K562 (cell line): ENCODE results near the gene MC5R.

ENCODE experiments used
- CBFB ChIP-seq: sonication (generic); formaldehyde crosslinking; IDR thresholded peaks from 2 replicates; pipeline ENCODE4 v1.4.0; 2020; ENCODE audit warnings: mild to moderate bottlenecking, missing genetic modification reagents
- HDAC2 ChIP-seq: fragments of 450-650 bp; IDR thresholded peaks from 2 replicates; pipeline ENCODE4 v1.6.1; 2016; ENCODE audit warnings: mild to moderate bottlenecking
- HDAC6 ChIP-seq: IDR thresholded peaks from 2 replicates; pipeline ENCODE4 v1.6.1; 2012; ENCODE audit warnings: low read depth, mild to moderate bottlenecking, control low read depth, inconsistent platforms, low read length, moderate library complexity
- RFX7 ChIP-seq: fragments of 250-450 bp; sonication (Bioruptor Pico); IDR thresholded peaks from 2 replicates; pipeline ENCODE4 v1.5.1; 2021; ENCODE audit warnings: mild to moderate bottlenecking
- SP1 ChIP-seq: sonication (generic); formaldehyde crosslinking; IDR thresholded peaks from 2 replicates; pipeline ENCODE4 v1.8.1; 2022; ENCODE audit warnings: mild to moderate bottlenecking, missing genetic modification reagents
- ZKSCAN8 ChIP-seq: fragments of 200-800 bp; sonication (Bioruptor generic); IDR thresholded peaks from 2 replicates; pipeline ENCODE4 v1.6.1; 2016; ENCODE audit warnings: missing genetic modification characterization, missing compliant biosample characterization
- TF ChIP-seq, protein P1 (sequence below), 3 experiments: IDR thresholded peaks in 2 of 3; conservative IDR thresholded peaks in 1 of 3; 2 replicates each; pipeline ENCODE4 v1.5.1; 2011 to 2012; ENCODE audit warnings: low read length in 3 of 3, mild to moderate bottlenecking in 3 of 3, control low read depth in 2 of 3, improper control_type of control experiment in 1 of 3, inconsistent platforms in 1 of 3, low read depth in 1 of 3, mixed read lengths in 1 of 3, moderate library complexity in 1 of 3; ENCODE audit not compliant: insufficient read depth in 2 of 3
- TF ChIP-seq, protein P2 (sequence below): sonication (generic); formaldehyde crosslinking; IDR thresholded peaks from 2 replicates; pipeline ENCODE4 v1.8.1; 2022; ENCODE audit warnings: missing genetic modification reagents
- TF ChIP-seq, protein P3 (sequence below): sonication (generic); formaldehyde crosslinking; IDR thresholded peaks from 2 replicates; pipeline ENCODE4 v1.9.0; 2022; ENCODE audit warnings: mild to moderate bottlenecking, missing genetic modification reagents
- TF ChIP-seq, protein P4 (sequence below): sonication (generic); formaldehyde crosslinking; IDR thresholded peaks from 2 replicates; pipeline ENCODE4 v1.8.1; 2022; ENCODE audit warnings: missing genetic modification reagents

DNA sequence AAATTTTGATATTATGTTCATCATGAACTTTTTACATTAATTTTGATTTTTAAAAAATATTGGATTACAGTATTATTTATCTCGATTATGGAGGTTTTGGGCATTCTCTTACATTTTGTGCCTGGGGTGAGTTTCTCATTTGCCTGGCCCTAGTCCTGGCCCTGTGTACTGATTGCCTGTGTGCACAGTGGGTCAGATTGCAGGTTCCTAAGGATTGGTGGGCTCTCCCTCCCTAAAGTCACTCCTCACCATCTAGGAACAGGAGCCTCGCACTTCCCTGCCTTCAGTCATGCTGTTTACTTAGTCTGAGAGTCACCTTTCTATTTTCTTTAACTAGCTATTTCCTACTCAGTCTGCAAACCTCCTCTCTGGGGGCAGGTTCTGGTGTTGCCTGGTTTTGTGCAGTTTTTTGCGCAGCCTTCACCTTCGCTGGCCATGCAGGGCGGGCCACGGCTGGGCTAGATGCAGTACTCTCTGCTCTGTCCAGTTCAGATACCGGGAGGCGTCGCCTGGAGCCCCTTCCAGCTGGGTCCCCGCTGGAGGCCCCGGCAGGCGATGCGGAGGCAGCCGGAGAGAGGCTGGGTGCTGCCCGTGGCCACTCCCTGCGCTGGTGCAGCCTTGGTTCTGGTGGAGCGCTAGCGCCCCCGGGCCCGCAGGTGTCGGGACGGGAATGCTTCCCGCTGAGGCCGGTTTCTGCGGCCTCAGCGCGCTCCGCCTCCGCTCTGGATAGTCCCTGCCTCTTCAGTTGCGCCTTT, 23.3 kb upstream of the MC5R start:
- no peak for TF ChIP-seq HDAC2
- TF ChIP-seq ZKSCAN8 (CRISPR knock-in tag), result no peak
- TF ChIP-seq, protein P1, sequence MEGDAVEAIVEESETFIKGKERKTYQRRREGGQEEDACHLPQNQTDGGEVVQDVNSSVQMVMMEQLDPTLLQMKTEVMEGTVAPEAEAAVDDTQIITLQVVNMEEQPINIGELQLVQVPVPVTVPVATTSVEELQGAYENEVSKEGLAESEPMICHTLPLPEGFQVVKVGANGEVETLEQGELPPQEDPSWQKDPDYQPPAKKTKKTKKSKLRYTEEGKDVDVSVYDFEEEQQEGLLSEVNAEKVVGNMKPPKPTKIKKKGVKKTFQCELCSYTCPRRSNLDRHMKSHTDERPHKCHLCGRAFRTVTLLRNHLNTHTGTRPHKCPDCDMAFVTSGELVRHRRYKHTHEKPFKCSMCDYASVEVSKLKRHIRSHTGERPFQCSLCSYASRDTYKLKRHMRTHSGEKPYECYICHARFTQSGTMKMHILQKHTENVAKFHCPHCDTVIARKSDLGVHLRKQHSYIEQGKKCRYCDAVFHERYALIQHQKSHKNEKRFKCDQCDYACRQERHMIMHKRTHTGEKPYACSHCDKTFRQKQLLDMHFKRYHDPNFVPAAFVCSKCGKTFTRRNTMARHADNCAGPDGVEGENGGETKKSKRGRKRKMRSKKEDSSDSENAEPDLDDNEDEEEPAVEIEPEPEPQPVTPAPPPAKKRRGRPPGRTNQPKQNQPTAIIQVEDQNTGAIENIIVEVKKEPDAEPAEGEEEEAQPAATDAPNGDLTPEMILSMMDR (IDR thresholded peaks at IDR 0.05 in 2 of 3, conservative IDR thresholded peaks at IDR 0.05 in 1 of 3; ENCODE audit: insufficient read depth in 2 of 3, low read depth in 1 of 3, low read length in 3 of 3), result peak; percentile 52 to 62 (median 58); a peak in 5 of 6 replicates
- TF ChIP-seq, protein P2, sequence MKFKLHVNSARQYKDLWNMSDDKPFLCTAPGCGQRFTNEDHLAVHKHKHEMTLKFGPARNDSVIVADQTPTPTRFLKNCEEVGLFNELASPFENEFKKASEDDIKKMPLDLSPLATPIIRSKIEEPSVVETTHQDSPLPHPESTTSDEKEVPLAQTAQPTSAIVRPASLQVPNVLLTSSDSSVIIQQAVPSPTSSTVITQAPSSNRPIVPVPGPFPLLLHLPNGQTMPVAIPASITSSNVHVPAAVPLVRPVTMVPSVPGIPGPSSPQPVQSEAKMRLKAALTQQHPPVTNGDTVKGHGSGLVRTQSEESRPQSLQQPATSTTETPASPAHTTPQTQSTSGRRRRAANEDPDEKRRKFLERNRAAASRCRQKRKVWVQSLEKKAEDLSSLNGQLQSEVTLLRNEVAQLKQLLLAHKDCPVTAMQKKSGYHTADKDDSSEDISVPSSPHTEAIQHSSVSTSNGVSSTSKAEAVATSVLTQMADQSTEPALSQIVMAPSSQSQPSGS (CRISPR knock-in tag), result no peak
- no peak for TF ChIP-seq CBFB (CRISPR knock-in tag)
- TF ChIP-seq, protein P3, sequence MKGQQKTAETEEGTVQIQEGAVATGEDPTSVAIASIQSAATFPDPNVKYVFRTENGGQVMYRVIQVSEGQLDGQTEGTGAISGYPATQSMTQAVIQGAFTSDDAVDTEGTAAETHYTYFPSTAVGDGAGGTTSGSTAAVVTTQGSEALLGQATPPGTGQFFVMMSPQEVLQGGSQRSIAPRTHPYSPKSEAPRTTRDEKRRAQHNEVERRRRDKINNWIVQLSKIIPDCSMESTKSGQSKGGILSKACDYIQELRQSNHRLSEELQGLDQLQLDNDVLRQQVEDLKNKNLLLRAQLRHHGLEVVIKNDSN (CRISPR knock-in tag), result no peak
- no peak for TF ChIP-seq RFX7
- TF ChIP-seq, protein P4, sequence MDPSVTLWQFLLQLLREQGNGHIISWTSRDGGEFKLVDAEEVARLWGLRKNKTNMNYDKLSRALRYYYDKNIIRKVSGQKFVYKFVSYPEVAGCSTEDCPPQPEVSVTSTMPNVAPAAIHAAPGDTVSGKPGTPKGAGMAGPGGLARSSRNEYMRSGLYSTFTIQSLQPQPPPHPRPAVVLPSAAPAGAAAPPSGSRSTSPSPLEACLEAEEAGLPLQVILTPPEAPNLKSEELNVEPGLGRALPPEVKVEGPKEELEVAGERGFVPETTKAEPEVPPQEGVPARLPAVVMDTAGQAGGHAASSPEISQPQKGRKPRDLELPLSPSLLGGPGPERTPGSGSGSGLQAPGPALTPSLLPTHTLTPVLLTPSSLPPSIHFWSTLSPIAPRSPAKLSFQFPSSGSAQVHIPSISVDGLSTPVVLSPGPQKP (CRISPR knock-in tag), result no peak
- no peak for TF ChIP-seq HDAC6
- no peak for TF ChIP-seq SP1 (CRISPR knock-in tag)
